Vagina (tissue), 2 donors: Measurements from ENCODE around the gene CEBPZ.

Source experiments
- POLR2A ChIP-seq, 2 donors: fragments of 450-650 bp; IDR thresholded peaks; one replicate each; pipeline ENCODE4 v1.6.1; 2017; ENCODE audit warnings: antibody characterized with exemption in 2 of 2, mild to moderate bottlenecking in 2 of 2, moderate library complexity in 2 of 2
- POLR2AphosphoS5 ChIP-seq, 2 donors: sonication (generic); formaldehyde crosslinking; IDR thresholded peaks; one replicate each; pipeline ENCODE4 v1.9.0; 2017; ENCODE audit warnings: antibody characterized with exemption in 2 of 2, mild to moderate bottlenecking in 2 of 2, low read depth in 1 of 2; ENCODE audit not compliant: insufficient read depth in 1 of 2
- TF ChIP-seq, protein P1 (sequence below), 3 experiments: fragments of 450-650 bp in 2 of 3; fragments of 200-600 bp in 1 of 3; sonication (generic) in 1 of 3; IDR thresholded peaks; one replicate each; pipeline ENCODE4 v1.5.1; 2017 to 2019; ENCODE audit warnings: antibody characterized with exemption in 3 of 3, mild to moderate bottlenecking in 2 of 3, moderate library complexity in 2 of 3

GRCh38 chr2:37219046-37219445 is 12.3 kb downstream of the CEBPZ start:
- TF ChIP-seq POLR2A (IDR thresholded peaks at IDR 0.05) = no peak
- TF ChIP-seq, protein P1, sequence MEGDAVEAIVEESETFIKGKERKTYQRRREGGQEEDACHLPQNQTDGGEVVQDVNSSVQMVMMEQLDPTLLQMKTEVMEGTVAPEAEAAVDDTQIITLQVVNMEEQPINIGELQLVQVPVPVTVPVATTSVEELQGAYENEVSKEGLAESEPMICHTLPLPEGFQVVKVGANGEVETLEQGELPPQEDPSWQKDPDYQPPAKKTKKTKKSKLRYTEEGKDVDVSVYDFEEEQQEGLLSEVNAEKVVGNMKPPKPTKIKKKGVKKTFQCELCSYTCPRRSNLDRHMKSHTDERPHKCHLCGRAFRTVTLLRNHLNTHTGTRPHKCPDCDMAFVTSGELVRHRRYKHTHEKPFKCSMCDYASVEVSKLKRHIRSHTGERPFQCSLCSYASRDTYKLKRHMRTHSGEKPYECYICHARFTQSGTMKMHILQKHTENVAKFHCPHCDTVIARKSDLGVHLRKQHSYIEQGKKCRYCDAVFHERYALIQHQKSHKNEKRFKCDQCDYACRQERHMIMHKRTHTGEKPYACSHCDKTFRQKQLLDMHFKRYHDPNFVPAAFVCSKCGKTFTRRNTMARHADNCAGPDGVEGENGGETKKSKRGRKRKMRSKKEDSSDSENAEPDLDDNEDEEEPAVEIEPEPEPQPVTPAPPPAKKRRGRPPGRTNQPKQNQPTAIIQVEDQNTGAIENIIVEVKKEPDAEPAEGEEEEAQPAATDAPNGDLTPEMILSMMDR (IDR thresholded peaks at IDR 0.05) = no peak
- peak in 1 of 2 donors; percentile 90 for TF ChIP-seq POLR2AphosphoS5 (IDR thresholded peaks at IDR 0.05; ENCODE audit: insufficient read depth in 1 of 2, low read depth in 1 of 2)
